ENCODE measurements around the gene NUDT15.
A peak's percentile ranks its signal among the peaks of the same experiment; 100 is the strongest.

NUDT15 gene

GRCh38 chr13:48006396-48006795, 31.1 kb upstream of the NUDT15 start:
- CTCF ChIA-PET: interaction anchor here (0.6 to 0.8 kb wide), 2 partner anchors 31 to 83 kb away, joined by 3 read pairs; partner anchors contain the start of gene NUDT15
- H3K27ac ChIP-seq (ENCODE audit: extremely low read depth, low read depth, low read length): no peak overlapping the region
- POLR2A ChIA-PET: no interaction called here
- H3K4me3 ChIP-seq (ENCODE audit: low read depth, low read length): no peak overlapping the region
- TF ChIP-seq ZNF133 (tag by site-specific recombination; IDR thresholded peaks at IDR 0.05) (no peak), INSM2 (tag by site-specific recombination; IDR thresholded peaks at IDR 0.05) (no peak), ZNF169 (tag by site-specific recombination; IDR thresholded peaks at IDR 0.05) (no peak), ZNF202 (tag by site-specific recombination; IDR thresholded peaks at IDR 0.05; ENCODE audit: borderline replicate concordance) (no peak), ZNF140 (tag by site-specific recombination; IDR thresholded peaks at IDR 0.05) (no peak), EGR2 (tag by site-specific recombination; IDR thresholded peaks at IDR 0.05; ENCODE audit: low read depth) (no peak), AEBP2 (tag by site-specific recombination; IDR thresholded peaks at IDR 0.05; ENCODE audit: borderline replicate concordance) (no peak), ZNF148 (tag by site-specific recombination; IDR thresholded peaks at IDR 0.05; ENCODE audit: borderline replicate concordance) (no peak), ZNF266 (tag by site-specific recombination; IDR thresholded peaks at IDR 0.05; ENCODE audit: low read depth) (no peak), ZNF785 (tag by site-specific recombination; IDR thresholded peaks at IDR 0.05) (no peak), SP7 (tag by site-specific recombination; IDR thresholded peaks at IDR 0.05) (no peak), ZNF658 (tag by site-specific recombination; IDR thresholded peaks at IDR 0.05) (no peak), ZBTB1 (tag by site-specific recombination; IDR thresholded peaks at IDR 0.05) (no peak), ZNF707 (tag by site-specific recombination; IDR thresholded peaks at IDR 0.05) (no peak)
- H3K9me3 ChIP-seq (ENCODE audit: control insufficient read depth, insufficient read depth, low read depth, low read length): no peaks in the 10 kb centered on the region
- H3K4me1 ChIP-seq (ENCODE audit: control insufficient read depth, insufficient read depth, low read length): peaks cover 2% of the 10 kb centered on the region; the same call in 1 of the 2 replicates
- H3K36me3 ChIP-seq (ENCODE audit: control insufficient read depth in 2 of 2, insufficient read depth in 1 of 2, low read length in 2 of 2): no peaks in the 10 kb centered on the region

GRCh38 chr13:48009284-48009683, 28.2 kb upstream of the NUDT15 start:
- H3K27ac ChIP-seq (ENCODE audit: extremely low read depth, low read depth, low read length): no peak overlapping the region
- 0 out of 2 replicates have a peak, but pooled peaks have one; percentile 28 for TF ChIP-seq PRDM1 (tag by site-specific recombination; IDR thresholded peaks at IDR 0.05)
- no peak for TF ChIP-seq ZNF280C (tag by site-specific recombination; IDR thresholded peaks at IDR 0.05)
- no peak overlapping the region for H3K4me3 ChIP-seq (ENCODE audit: low read depth, low read length)
- no peaks in the 10 kb centered on the region for H3K9me3 ChIP-seq (ENCODE audit: control insufficient read depth, insufficient read depth, low read depth, low read length)
- ChIA-PET POLR2A (no interaction called here), CTCF (no interaction called here)
- H3K36me3 ChIP-seq (ENCODE audit: control insufficient read depth in 2 of 2, insufficient read depth in 1 of 2, low read length in 2 of 2): no peaks in the 10 kb centered on the region
- no peaks in the 10 kb centered on the region for H3K4me1 ChIP-seq (ENCODE audit: control insufficient read depth, insufficient read depth, low read length)
